ENCODE data around the gene SLC9A2.

SLC9A2 gene

GRCh38 chr2:102686479-102687439 lies 67.4 kb downstream of the SLC9A2 start:
- Histone ChIP-seq H3K36me3 (ENCODE audit: control insufficient read depth, insufficient read depth, low read length) (no peaks in the 10 kb centered on the region), H3K4me1 (no peaks in the 10 kb centered on the region), H3K4me3 (ENCODE audit: low read depth, low read length) (no peak overlapping the region), H3K79me2 (no peaks in the 10 kb centered on the region), H3K4me2 (ENCODE audit: low read length) (no peak overlapping the region), H2AFZ (no peak overlapping the region), H3K9ac (no peak overlapping the region), H3K27me3 (ENCODE audit: control insufficient read depth, insufficient read depth, low read length) (no peaks in the 10 kb centered on the region), H3K27ac (no peak overlapping the region), H3K9me3 (ENCODE audit: control insufficient read depth, low read length) (no peaks in the 10 kb centered on the region)
- no peak for TF ChIP-seq CTCF (IDR thresholded peaks at IDR 0.05)

- H3K4me1 ChIP-seq: no peaks in the 10 kb centered on the region
- no peak overlapping the region for H3K27ac ChIP-seq
- H3K27me3 ChIP-seq (ENCODE audit: control insufficient read depth, insufficient read depth, low read length): no peaks in the 10 kb centered on the region
- no peak for TF ChIP-seq CTCF (IDR thresholded peaks at IDR 0.05)
- no peaks in the 10 kb centered on the region for H3K79me2 ChIP-seq
- no peak overlapping the region for H3K9ac ChIP-seq
- H3K36me3 ChIP-seq (ENCODE audit: control insufficient read depth, insufficient read depth, low read length): no peaks in the 10 kb centered on the region
- H3K9me3 ChIP-seq (ENCODE audit: control insufficient read depth, low read length): no peaks in the 10 kb centered on the region
- no peak overlapping the region for H2AFZ ChIP-seq
- H3K4me3 ChIP-seq (ENCODE audit: low read depth, low read length): no peak overlapping the region
- H3K4me2 ChIP-seq (ENCODE audit: low read length): no peak overlapping the region
Observed at GRCh38 chr2:102690012-102690411, 70.7 kb downstream of the SLC9A2 start.

GRCh38 chr2:102696463-102696862 lies 77.1 kb downstream of the SLC9A2 start:
- no peak overlapping the region for H3K27ac ChIP-seq
- no peaks in the 10 kb centered on the region for H3K9me3 ChIP-seq (ENCODE audit: control insufficient read depth, low read length)
- no peak for TF ChIP-seq CTCF (IDR thresholded peaks at IDR 0.05)
- H3K9ac ChIP-seq: no peak overlapping the region
- no peaks in the 10 kb centered on the region for H3K79me2 ChIP-seq
- no peak overlapping the region for H3K4me2 ChIP-seq (ENCODE audit: low read length)
- H3K4me1 ChIP-seq: no peaks in the 10 kb centered on the region
- no peak overlapping the region for H2AFZ ChIP-seq
- H3K27me3 ChIP-seq (ENCODE audit: control insufficient read depth, insufficient read depth, low read length): no peaks in the 10 kb centered on the region
- no peak overlapping the region for H3K4me3 ChIP-seq (ENCODE audit: low read depth, low read length)
- no peaks in the 10 kb centered on the region for H3K36me3 ChIP-seq (ENCODE audit: control insufficient read depth, insufficient read depth, low read length)

GRCh38 chr2:102698369-102699111 lies 79.2 kb downstream of the SLC9A2 start:
- Histone ChIP-seq H3K27ac (no peak overlapping the region), H3K36me3 (ENCODE audit: control insufficient read depth, insufficient read depth, low read length) (no peaks in the 10 kb centered on the region), H3K4me1 (no peaks in the 10 kb centered on the region), H3K79me2 (no peaks in the 10 kb centered on the region), H3K9me3 (ENCODE audit: control insufficient read depth, low read length) (no peaks in the 10 kb centered on the region), H3K27me3 (ENCODE audit: control insufficient read depth, insufficient read depth, low read length) (no peaks in the 10 kb centered on the region), H3K9ac (no peak overlapping the region), H3K4me3 (ENCODE audit: low read depth, low read length) (no peak overlapping the region), H2AFZ (no peak overlapping the region), H3K4me2 (ENCODE audit: low read length) (no peak overlapping the region)
- no peak for TF ChIP-seq CTCF (IDR thresholded peaks at IDR 0.05)
